Activated CD8-positive, alpha-beta memory T cell treated with anti-CD3 and anti-CD28 coated beads, Interleukin-2, amount 50 U/mL, for 4 hours (primary cell): Measurements from ENCODE around the gene SPON2.
A peak's percentile ranks its signal among the peaks of the same experiment; 100 is the strongest.

Experiments
- DNase-seq: peaks from one replicate; pipeline ENCODE4 v3.0.0-alpha.2; 2020

The SPON2 gene

GRCh38 chr4:1172228-1172851, at the start of gene SPON2:
Gene SPON2 (minus strand): TSS chr4:1172583.
- no peak for DNase-seq

DNA sequence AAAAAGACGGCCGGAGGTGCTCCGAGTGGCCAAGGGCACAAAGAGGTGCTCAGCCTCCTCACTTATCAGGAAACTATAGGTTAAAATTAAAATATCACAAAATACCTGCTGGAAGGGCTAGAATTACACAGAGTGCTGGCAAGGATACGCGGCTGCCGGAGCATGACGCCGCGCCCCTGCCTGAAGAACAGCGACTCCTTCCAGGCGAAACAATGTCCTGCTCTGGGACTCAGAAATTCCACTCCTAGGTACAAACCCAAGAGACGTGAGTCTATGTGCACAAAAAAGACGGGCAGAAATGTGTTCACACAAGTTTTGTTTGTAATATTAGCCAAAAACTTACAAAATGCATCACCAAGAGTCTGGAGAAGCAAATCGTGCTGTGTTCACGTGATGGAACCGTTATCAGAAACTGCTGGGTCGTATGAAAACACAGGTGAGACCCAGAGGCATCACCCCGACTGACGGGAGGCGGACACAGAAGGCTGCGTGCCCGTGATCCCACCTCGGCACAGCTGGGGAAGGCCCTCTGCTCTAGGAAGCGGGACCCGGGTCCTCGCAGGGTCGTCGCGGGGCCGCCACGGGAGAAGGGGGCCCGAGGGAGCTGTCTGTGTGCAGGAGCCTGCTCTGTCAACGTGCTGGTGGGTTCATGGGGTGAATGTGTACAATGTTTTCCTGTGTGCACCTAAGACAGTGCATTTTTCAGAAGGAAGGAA, 48.9 kb upstream of the SPON2 start:
- no peak for DNase-seq

GRCh38 chr4:1220566-1220965, 48.2 kb upstream of the SPON2 start:
- no peak for DNase-seq

DNA sequence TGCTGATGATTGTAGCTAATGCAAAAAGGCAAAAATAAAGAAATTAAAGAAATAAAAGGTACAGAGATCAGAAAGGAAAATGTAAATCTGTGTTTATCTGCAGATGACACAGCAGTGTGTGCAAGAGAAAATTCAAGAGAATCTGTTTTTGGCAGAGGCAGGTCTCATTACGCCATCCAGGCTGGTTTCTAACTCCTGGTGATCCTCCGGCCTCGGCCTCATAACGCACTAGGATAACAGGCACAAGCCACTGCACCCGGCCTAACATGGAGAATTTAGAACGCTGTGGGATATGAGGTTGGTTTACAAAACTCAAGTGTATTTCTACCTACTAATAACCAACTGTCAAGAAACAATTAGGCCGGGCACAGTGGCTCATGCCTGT, 47.2 kb upstream of the SPON2 start:
- no peak for DNase-seq

GRCh38 chr4:1218634-1219565, 46.5 kb upstream of the SPON2 start:
- no peak for DNase-seq

GRCh38 chr4:1217366-1217765, 45.0 kb upstream of the SPON2 start:
- DNase-seq, result no peak

GRCh38 chr4:1216869-1217294, 44.5 kb upstream of the SPON2 start:
- peak; percentile 60 for DNase-seq

- DNase-seq, result no peak
Measured at GRCh38 chr4:1216076-1216614, 43.8 kb upstream of the SPON2 start.

GRCh38 chr4:1215141-1216075, 43.0 kb upstream of the SPON2 start:
- no peak for DNase-seq

DNA sequence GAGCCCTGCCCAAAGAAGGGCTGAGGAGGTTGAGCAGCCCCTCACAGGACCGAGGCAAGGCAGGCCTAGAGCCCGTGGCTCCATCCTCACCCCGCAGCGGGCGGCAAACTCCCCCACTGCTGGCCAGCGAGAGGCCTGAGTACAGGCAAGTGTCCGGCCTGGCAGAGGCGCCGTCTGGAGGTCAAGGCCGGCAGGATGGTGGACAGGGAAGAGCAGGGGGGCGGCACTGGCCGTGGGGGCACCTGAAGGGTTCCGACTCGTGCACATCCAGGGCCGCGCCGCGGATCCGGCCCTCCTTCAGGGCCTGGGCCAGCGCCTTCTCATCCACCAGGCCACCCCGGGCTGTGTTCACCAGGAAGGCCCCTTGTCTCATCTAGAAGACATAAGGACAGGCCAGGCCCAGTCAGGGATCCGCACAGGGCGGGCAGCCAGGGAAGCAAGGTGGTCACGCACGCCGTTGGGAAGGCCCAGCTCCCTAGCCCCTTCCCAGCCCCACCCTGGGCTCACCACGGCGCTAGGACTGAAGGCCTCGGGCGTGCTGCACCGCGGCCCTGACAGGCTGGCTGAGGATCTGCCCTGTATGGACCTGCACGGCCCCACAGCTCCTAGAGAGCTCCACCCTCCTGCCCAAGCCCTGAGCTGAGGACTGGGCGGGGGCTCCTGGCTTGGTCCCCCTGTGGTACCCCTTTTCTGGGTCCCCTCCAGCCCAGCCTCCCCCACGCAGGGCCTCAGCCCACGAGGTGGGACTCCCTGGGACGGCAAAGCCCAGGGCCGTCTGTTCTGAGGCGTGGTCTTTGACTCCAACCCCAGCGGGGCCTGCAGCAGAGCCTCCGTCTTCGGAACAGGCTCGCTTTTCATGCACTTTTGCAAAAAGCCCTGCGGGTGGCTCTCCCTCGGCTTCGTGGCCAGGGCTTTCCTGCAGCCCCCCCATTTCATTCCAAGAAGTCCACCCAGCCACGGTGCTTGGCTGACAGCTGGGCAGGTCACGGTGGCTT, 42.0 kb upstream of the SPON2 start:
- DNase-seq, result no peak

GRCh38 chr4:1213336-1213995, 41.1 kb upstream of the SPON2 start:
- DNase-seq, result no peak

DNA sequence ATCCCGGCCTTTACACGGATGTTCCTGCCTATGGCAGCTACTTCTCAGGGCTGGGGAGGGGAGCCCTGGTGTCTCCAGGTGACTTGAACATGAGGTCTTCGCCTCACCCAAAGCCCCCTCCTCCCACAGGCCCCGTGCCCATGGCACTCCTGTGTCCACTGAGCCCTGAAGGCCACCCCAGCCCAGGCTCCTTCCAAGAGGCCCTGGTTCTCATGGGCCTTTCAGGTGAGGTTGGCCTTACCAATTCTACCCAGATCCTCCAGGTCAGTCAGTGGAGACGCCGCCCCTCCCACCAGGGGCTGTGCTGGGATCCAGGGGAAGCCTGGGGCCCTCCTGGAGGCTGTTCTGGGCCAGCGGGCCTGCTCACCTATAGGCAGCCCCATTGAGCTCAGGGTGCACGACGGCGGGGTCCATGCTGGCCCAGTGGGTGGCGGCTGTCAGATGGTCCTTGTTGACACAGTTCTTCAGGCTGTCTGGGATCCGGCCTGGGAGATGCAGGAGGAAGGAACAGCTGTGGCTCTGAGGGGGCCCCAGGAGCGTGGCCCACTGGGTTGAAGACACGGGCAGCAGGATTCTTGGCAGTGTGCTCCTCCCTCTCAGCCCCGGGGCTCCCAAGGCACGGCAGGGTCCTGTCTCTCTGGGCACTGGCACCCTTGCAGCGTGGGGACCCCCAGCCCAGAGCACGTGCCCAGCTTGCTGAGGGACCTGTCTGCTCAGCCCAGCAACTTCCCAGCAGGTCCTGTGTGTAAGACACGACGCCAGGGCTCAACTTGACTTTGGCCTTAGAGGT, 40.4 kb upstream of the SPON2 start:
- no peak for DNase-seq

GRCh38 chr4:1211891-1212545, 39.6 kb upstream of the SPON2 start:
- DNase-seq, result no peak

- no peak for DNase-seq
Measured at GRCh38 chr4:1211371-1211770, 39.0 kb upstream of the SPON2 start.

GRCh38 chr4:1210971-1211370, 38.6 kb upstream of the SPON2 start:
- DNase-seq, result no peak

- DNase-seq, result no peak
Measured at GRCh38 chr4:1210241-1210841, 38.0 kb upstream of the SPON2 start.

DNA sequence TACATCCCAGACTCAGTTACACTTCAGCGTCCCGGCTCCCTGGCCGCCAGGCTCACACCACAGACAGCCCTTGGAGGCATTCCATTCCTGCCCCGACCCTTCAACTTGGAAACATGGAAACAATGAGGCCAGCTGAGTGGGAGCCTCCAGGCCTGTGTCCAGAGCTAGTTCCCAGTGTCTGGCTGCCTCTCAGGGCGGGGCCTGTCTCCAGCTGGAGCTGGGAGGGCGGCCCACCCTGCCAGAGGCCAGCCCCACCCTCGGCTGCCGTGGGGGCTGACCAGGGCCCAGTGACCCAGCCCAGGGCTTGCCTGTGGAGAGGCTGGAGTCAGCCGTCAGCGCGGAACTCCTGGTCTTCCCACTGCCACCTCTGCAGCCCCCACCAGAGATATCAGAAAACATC, 37.4 kb upstream of the SPON2 start:
- DNase-seq, result no peak

- DNase-seq, result no peak
Measured at GRCh38 chr4:1208970-1209704, 36.8 kb upstream of the SPON2 start.
